Hematopoietic multipotent progenitor cell treated with erythropoietin and hydrocortisone succinate and interleukin-3 and kit ligand, for 6 days (in vitro differentiated cells): ENCODE results near the gene DLX3.

Source experiments
- DNase-seq: peaks from one replicate; pipeline ENCODE4 v3.0.0-alpha.2; 2015

The DLX3 gene

DNA sequence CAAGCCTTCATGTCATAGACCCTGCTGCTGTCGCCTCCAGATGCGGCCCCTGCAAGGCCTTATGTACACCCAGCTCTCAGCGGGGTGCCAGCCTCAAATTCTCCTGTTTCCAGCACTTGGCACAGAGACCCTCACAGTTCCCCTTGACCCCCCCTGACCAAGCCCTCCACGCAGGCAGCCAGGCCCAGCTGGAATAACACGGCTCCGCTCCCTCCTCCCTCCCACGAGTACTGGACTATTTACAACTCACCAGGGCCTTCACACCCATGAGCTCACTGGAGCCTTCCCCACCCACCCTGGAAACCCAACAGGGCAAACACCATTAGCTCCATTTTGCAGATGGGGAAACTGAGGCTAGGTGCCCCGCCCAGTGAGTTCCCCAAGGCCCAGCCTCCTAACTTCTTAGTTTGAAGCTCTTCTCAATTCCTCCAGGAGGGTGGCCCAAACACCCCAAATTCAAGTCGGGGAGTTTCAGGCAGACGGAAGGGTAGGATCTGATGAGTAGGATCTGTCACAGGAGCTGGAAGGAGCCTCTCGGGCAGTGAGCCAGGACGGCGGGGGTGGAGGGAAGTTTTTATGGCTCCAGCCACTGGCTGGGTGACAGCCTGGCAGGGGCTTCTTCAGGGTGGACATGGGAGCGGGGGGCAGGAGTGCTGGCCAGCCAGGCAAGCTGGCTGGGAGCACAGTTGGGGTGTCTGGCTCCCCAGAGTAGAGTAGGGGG is 43.5 kb downstream of the DLX3 start:
- no peak for DNase-seq

DNA sequence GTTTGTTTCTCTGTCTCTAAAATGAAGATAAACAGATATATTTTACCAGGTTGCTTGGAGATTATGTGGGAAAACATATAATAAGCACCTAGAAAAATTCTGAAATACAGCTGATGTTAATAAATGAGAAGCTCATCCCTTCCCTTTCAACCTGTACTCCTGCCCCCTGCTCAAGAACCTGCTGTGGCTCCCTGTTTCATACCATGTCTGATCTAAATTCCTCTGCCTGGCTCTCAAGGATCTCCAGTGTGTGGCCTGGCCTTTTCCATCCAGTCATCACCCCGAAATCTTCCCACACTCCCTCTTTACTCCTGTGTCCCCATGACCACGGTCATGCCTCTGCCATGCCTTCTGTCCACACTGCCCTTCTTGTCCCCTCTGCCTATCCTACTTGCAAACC is 45.4 kb downstream of the DLX3 start:
- no peak for DNase-seq

DNA sequence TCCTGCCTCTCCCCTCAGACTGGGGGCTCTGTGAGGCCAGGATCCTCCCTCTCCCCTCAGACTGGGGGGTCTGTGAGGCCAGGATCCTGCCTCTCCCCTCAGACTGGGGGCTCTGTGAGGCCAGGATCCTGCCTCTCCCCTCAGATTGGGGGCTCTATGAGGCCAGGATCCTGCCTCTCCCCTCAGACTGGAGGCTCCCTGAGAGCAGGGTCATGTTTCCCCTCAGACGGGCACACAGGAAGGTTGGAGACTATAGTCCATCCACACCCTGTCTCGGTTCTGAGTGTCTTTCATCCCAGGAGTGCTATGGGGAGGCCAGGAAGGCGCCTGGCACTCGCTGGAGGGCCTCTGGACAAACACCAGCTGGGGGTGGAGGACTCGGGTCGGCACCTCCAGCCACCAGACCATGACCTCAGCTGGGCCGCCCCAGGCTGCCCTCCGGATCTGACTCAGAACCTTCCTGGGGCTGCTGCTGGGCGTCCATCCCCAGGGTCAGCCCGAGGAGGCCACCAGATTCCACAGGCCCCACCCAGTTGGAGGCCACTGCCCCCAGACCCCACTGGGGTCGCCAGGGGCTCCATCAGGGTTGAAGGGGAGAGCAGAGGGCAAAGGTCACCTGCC is 48.0 kb downstream of the DLX3 start:
- no peak for DNase-seq

DNA sequence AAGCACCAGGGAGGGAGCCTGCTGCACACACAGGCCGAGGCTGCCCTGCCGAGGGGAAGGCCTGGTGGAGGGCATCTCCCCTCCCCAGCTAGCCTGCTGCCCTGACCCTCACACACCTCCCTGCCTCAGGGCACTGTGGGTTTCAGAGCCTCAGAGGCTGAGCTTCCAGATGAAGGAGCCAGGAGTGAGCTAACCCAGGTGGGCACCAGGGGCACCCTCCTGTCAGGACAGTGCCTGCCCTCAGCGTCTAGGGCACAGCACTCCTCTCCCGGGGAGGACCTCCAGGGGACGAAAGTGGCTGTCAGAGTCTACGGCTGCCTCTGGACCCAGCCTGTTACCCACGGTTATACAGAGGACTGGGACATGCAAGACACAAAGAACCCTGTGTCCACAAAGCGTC is 48.8 kb downstream of the DLX3 start:
- no peak for DNase-seq

- DNase-seq, result no peak
These were observed 50.7 kb downstream of the DLX3 start for GRCh38 chr17:49944273-49944870.

GRCh38 chr17:49942947-49943346 is 52.1 kb downstream of the DLX3 start:
- DNase-seq, result no peak

DNA sequence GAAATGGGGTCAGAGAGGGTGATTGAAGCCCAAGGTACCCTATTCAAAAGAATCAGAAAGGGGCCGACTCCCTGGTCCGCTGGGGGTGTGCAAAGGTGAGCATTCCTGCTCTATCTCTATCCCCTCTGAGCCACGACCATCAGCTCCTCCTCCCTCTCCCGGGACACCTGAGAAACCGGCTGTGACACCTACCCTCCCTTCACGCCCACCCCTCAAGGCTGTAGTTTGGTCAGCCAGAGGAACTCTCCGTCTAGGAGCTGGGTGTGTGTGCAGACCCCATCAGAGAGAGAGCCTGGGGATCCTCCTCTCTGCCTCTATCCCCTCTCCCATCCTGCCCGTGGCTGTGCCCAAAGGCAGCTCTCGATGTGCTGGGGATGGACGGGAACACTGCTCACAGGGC is 53.6 kb downstream of the DLX3 start:
- DNase-seq, result no peak
